Keratinocyte (primary cell): Measurements from ENCODE around the gene KAT8.
"Not testable (repeated sequence)": the region's sequence is repeated elsewhere in the genome, so short reads cannot be mapped to it uniquely, and the experiment has no call there.

Experiments used
- EZH2 ChIP-seq: IDR thresholded peaks from one replicate; pipeline ENCODE4 v1.6.1; 2012; ENCODE audit warnings: inconsistent platforms, mild to moderate bottlenecking, low read length, moderate library complexity
- TF ChIP-seq, protein P1 (sequence below), 3 experiments: IDR thresholded peaks in 1 of 3; conservative IDR thresholded peaks in 1 of 3; optimal IDR thresholded peaks in 1 of 3; 2 replicates in 2 of 3; 3 replicates in 1 of 3; pipeline versions ENCODE3 to v1.5.1; 2011; ENCODE audit warnings: low read length in 3 of 3, mild to moderate bottlenecking in 3 of 3, moderate library complexity in 2 of 3, control low read depth in 1 of 3, inconsistent platforms in 1 of 3; ENCODE audit not compliant: insufficient read depth in 2 of 3; ENCODE audit errors: extremely low read depth in 1 of 3

DNA sequence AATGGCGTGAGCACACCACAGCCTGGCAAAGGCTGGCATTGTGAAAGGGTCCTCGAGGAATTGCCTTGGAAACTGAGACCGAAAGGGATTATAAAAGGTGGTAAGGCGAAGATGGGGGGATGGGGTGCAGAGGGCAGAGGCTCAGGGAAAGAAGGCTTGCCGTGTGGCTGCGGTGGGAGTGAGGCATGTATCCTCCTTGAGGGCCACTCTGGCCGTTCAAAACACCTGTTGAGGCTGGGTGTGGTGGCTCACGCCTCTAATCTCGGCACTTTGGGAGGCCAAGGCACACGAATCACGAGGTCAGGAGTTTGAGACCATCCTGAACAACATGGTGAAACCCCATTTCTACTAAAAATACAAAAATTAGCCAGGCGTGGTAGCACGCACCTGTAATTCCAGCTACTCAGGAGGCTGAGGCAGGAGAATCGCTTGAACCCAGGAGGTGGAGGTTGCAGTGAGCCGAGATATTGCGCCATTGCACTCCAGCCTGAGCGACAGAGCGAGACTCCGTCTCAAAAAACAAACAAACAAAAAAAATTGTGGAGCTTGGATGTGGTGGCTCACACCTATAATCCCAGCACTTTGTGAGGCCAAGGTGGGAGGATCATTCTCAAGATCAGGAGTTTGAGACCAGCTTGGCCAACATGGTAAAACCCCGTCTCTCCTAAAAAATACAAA is 19.5 kb downstream of the KAT8 start:
- TF ChIP-seq, protein P1, sequence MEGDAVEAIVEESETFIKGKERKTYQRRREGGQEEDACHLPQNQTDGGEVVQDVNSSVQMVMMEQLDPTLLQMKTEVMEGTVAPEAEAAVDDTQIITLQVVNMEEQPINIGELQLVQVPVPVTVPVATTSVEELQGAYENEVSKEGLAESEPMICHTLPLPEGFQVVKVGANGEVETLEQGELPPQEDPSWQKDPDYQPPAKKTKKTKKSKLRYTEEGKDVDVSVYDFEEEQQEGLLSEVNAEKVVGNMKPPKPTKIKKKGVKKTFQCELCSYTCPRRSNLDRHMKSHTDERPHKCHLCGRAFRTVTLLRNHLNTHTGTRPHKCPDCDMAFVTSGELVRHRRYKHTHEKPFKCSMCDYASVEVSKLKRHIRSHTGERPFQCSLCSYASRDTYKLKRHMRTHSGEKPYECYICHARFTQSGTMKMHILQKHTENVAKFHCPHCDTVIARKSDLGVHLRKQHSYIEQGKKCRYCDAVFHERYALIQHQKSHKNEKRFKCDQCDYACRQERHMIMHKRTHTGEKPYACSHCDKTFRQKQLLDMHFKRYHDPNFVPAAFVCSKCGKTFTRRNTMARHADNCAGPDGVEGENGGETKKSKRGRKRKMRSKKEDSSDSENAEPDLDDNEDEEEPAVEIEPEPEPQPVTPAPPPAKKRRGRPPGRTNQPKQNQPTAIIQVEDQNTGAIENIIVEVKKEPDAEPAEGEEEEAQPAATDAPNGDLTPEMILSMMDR (optimal IDR thresholded peaks at IDR 0.05 in 1 of 3, IDR thresholded peaks at IDR 0.05 in 1 of 3, conservative IDR thresholded peaks at IDR 0.05 in 1 of 3; ENCODE audit: extremely low read depth in 1 of 3, insufficient read depth in 2 of 3, low read length in 3 of 3) = not testable (repeated sequence)
- TF ChIP-seq EZH2 = not testable (repeated sequence)
